ENCODE measurements around the gene PRDM5. TPM values are rescaled to one million over a fixed set of nuclear protein-coding genes. Genes with fewer than 3 reads are reported as not detected.
"Not testable (repeated sequence)": the region's sequence is repeated elsewhere in the genome, so short reads cannot be mapped to it uniquely, and the experiment has no call there.

The PRDM5 gene
- total RNA-seq, 5 donors from 2014 or later (not counting 1 experiment from before 2014, with no cell fraction given), result 0.47 to 1.4 (median 0.86) TPM; not detected in 1

GRCh38 chr4:120648336-120648735, 274.2 kb downstream of the PRDM5 start:
- H3K36me3 ChIP-seq (ENCODE audit: control insufficient read depth in 2 of 2, extremely low read depth in 1 of 2, insufficient read depth in 1 of 2, low read length in 1 of 2); H3K9me3 ChIP-seq; H3K36me3 Mint-ChIP-seq; H3K4me3 Mint-ChIP-seq; CTCF ChIA-PET; H3K27ac ChIP-seq (ENCODE audit: low read length); H3K4me1 ChIP-seq (ENCODE audit: control insufficient read depth in 1 of 2, extremely low read depth in 1 of 2, insufficient read depth in 2 of 2, low read length in 2 of 2); H3K27me3 ChIP-seq (replicated peaks in 1 of 2; ENCODE audit: control insufficient read depth in 2 of 2, extremely low read depth in 1 of 2, insufficient read depth in 2 of 2, low read length in 1 of 2); H3K27ac Mint-ChIP-seq; H3K4me3 ChIP-seq (ENCODE audit: control insufficient read depth in 1 of 2, extremely low read depth in 1 of 2, low read length in 1 of 2); H3K4me1 Mint-ChIP-seq; ATAC-seq (replicated peaks in 1 of 4); POLR2A ChIA-PET; DNase-seq; H3K9me3 Mint-ChIP-seq: not testable (repeated sequence)
- WGBS (ENCODE audit: insufficient coverage), result 78% methylated on average over 4 of the region's 10 CpGs
- peaks cover 14 to 18% of the 10 kb centered on the region in 2 donors for H3K27me3 Mint-ChIP-seq

Other genes with a start within 250 kb of the PRDM5 start
- under 1 TPM in 3 of 5 donors, not detected in 2; 0.36 to 0.47 (median 0.41) TPM for gene NDNF, start 149.8 kb upstream of the PRDM5 start, total RNA-seq
- gene TNIP3, start 241.6 kb upstream of the PRDM5 start, total RNA-seq, result 1 to 10 TPM; 1.2 to 2.0 (median 1.2) TPM

Measured in T-cell (primary cell).